Ammon's horn (tissue), 1 donor: Measurements from ENCODE around the gene MET.
"Not testable (repeated sequence)": the region's sequence is repeated elsewhere in the genome, so short reads cannot be mapped to it uniquely, and the experiment has no call there.

Experiments used
- DNase-seq: peaks from one replicate; pipeline ENCODE4 v3.0.0-alpha.2; 2016; ENCODE audit warnings: low spot score

MET gene

GRCh38 chr7:116753130-116753529 lies 81.1 kb downstream of the MET start:
- no peak for DNase-seq

GRCh38 chr7:116754186-116754585 lies 82.2 kb downstream of the MET start:
- no peak for DNase-seq

GRCh38 chr7:116757283-116757682 lies 85.3 kb downstream of the MET start:
- no peak for DNase-seq

- not testable (repeated sequence) for DNase-seq
Observed at GRCh38 chr7:116759642-116760041, 87.6 kb downstream of the MET start.

GRCh38 chr7:116762971-116763370 lies 91.0 kb downstream of the MET start:
- no peak for DNase-seq

- DNase-seq = no peak
Observed at GRCh38 chr7:116763647-116764046, 91.7 kb downstream of the MET start.

- no peak for DNase-seq
Observed at GRCh38 chr7:116766881-116767280, 94.9 kb downstream of the MET start.

GRCh38 chr7:116769546-116769945 lies 97.5 kb downstream of the MET start:
- no peak for DNase-seq

GRCh38 chr7:116770941-116771340 lies 98.9 kb downstream of the MET start:
- DNase-seq = no peak

- DNase-seq = no peak
Observed at GRCh38 chr7:116771640-116772039, 99.6 kb downstream of the MET start.

GRCh38 chr7:116772423-116772863 lies 100.4 kb downstream of the MET start:
- DNase-seq = no peak

GRCh38 chr7:116772926-116773749 lies 101.1 kb downstream of the MET start:
- DNase-seq = no peak

- no peak for DNase-seq
Observed at GRCh38 chr7:116776046-116776445, 104.0 kb downstream of the MET start.

- no peak for DNase-seq
Observed at GRCh38 chr7:116776610-116777289, 104.8 kb downstream of the MET start.

GRCh38 chr7:116777651-116778281 lies 105.8 kb downstream of the MET start:
- no peak for DNase-seq

- no peak for DNase-seq
Observed at GRCh38 chr7:116779216-116779615, 107.2 kb downstream of the MET start.

- no peak for DNase-seq
Observed at GRCh38 chr7:116779931-116780330, 107.9 kb downstream of the MET start.

- DNase-seq = no peak
Observed at GRCh38 chr7:116780521-116780920, 108.5 kb downstream of the MET start.

- DNase-seq = no peak
Observed at GRCh38 chr7:116780966-116781365, 109.0 kb downstream of the MET start.

- no peak for DNase-seq
Observed at GRCh38 chr7:116781584-116781983, 109.6 kb downstream of the MET start.

- DNase-seq = no peak
Observed at GRCh38 chr7:116782177-116782711, 110.2 kb downstream of the MET start.

GRCh38 chr7:116783666-116784318 lies 111.8 kb downstream of the MET start:
- DNase-seq = no peak
